ENCODE results near the gene U2SURP.

- TF ChIP-seq REST (IDR thresholded peaks at IDR 0.05; ENCODE audit: insufficient replicate concordance, low read depth) (no peak), POLR2AphosphoS5 (IDR thresholded peaks at IDR 0.05; ENCODE audit: low read depth) (no peak), CTCF (IDR thresholded peaks at IDR 0.05; ENCODE audit: insufficient read depth, low read length) (no peak), SPI1 (IDR thresholded peaks at IDR 0.05; ENCODE audit: borderline replicate concordance, low read depth) (no peak)
Measured at GRCh38 chr3:142953443-142953842, 47.9 kb upstream of the U2SURP start.
